HL-60/S4 (cell line): ENCODE measurements around the gene BCR.

ENCODE experiments used
- in situ Hi-C: fragments of 300-500 bp; cut with MboI; formaldehyde crosslinking; loops from 2 replicates; pipeline ENCODE4 v1.14.3; 2022; ENCODE audit warnings: low sequenced_read_pairs

The BCR gene

DNA sequence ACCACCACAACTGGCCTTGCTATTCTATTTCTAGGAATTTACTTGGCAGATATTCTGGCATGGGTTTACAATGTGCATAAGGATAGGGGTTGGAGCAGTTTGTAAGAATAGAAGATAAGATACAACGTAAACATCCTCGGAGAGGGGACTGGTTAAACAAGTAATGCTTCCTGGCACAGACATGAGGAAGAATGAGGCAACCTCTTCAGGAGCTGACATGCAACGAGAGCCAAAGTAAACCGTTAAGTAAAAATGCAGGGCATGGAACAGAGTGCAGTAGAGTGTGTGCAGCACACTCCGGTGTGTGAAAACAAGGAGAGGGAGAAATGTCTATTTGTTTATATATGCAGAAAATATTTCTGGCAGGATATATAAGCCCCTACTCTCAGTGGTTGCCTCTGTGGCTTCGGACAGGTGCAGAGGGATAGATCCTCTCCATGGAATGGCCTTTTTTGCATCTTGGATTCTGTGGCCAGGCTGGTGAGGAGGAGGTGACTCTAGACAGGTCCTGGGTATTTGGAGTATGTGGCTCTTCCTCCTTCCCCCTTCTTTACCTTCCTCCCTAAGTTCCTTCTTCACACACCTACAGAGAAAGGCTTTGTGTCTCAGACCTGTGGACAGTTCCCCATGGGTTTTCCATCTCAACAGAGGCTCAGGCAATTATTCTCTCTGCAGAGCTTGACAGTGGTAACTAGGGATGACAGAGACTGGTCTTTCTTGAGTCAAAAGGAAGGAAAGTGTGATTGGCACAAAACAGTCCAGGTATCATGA is 32.5 kb upstream of the BCR start:
- in situ Hi-C loops: loop anchor here (25.0 kb wide), 1 partner anchor 239 kb away; no protein-coding TSS in a partner anchor

DNA sequence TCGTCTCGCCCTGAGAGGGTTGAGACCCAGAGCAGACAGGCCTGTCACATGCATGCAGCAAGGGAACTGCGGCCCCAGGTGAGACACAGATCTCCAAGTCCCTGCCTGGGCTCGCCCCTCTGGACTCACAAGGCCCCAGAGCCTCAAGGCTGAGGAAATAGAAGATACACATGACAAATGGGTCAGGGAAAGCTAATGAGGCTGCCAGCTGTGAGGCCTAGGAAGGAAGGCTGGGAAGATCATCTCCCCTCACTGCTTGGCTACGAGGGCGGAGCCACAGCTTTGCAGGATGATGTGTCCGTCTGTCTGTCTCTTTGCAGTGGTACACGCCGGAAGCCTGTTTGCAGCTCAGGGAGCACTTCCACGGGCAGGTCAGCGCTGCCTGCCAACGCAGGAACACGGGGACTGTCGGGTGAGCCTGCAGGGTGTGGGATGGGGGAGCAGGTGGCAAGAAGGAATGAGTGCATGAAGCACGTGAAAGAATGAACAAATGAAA is 30.5 kb upstream of the BCR start:
- in situ Hi-C loops: loop anchor here (25.0 kb wide), 1 partner anchor 238 kb away; no protein-coding TSS in a partner anchor

DNA sequence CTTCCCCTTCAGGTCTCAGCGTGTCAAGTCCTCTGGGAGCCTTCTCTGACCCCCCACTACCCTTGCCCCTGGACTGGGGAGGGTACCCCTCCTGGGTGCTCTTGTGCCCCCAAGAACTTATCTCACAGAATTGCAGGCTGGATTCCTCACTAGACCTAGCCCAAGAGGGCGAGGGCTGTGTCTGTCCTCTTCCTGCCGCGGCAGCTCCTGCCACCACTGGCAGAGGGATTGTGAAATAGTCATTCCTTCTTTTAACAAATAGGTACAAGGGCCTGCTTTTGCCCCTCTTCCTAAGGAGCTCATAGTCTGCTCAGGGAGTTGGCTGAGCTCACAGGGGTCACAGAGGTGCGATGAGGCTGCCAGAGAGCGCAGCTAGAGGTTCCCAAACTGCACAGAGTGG is 29.5 kb upstream of the BCR start:
- in situ Hi-C loops: no loop called here

DNA sequence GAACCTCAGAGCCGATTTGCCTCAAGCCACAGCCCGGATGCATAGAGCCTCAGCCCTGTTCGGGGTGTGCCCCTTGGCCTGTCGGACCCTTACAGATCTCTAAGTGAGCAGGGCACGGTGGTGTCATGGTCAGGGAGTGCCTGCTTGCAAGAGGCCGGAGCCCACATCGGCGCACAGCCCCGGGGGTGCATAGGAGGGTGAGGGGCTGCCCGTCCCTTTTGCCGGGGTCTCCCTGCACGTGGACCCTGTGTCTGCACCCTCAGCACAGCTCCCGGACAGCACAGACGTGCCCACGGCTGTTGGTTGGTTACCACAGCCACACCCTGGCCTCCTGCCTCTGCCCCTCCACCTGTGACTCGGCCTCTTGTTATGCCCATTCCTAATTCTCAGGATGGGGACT is 28.5 kb upstream of the BCR start:
- in situ Hi-C loops: no loop called here

DNA sequence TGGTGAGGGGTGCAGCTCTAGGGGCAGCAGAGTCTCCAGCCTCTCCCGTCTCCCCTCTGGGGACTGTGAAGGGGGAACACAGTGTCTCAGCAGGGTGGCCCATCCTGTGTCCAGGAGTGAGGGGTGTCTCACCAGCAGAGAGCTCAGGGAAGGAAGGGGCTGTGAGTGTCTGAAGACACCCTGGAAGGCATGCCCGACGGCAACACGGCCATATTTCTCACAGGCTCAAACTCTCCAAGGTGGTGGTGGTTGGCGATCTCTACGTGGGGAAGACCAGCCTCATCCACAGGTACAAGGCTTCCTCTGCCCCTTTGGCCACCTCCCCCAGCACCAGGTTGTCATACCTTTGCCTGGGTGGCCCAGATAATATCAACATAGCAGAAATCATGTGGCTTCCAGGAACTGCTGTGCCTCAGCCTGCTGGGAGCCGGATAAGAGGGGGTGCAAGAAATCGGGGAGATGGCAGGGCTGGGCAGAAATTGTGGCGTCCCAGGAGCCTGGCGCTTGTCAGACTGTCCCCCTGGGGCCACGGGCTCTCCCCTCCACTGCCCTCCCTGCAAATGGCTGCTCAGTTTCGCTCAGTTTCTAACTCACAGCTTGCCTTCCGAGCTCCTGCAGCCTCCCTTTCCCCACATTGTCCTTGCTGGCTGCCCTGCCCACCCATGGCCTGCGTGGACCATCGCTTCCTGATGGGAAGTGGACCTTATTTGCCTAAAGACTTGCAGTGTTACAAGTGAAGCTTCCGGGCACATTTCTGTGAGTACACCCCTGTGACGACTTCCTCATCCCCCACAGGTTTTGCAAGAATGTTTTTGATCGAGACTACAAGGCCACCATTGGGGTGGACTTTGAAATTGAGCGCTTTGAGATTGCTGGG is 27.8 kb upstream of the BCR start:
- in situ Hi-C loops: no loop called here

DNA sequence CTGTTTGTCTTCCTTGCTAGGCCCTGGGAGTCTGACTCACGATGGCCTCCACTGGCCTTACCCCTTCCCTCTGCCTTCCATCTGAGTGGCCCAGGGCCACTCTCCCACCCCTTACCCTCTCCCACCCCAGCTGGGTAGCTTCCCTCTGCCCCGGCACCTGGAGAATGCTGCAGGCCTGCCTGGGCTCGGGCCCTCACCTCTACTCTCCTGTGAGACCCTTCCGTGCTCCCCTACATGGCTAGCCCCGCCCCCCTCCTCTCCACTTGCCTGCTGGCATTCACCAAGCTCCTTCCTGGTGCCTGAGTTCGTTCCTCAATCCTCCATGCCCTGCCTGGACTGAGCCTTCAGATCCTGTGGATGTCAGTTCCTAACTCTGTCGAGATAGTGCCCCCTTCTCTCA is 26.3 kb upstream of the BCR start:
- in situ Hi-C loops: no loop called here

DNA sequence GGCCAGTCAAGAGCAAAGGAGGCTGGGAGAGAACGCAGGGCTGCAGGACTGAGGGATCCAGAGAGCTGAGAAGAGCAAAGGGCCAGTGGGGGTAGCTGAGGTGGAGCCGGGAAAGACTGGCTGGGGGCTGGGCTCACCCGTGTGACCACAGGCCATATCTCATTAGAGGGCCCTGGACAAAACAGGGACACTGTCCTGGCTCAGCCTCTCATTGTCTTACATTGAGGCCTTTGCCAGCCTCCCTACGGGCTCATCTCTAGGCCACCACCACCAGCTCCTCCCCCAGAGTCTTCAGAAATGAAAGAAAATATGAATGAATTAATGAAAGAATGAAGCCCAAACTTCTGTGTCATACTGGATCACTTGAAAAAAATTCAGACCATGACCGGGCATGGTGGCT is 25.8 kb upstream of the BCR start:
- in situ Hi-C loops: no loop called here

DNA sequence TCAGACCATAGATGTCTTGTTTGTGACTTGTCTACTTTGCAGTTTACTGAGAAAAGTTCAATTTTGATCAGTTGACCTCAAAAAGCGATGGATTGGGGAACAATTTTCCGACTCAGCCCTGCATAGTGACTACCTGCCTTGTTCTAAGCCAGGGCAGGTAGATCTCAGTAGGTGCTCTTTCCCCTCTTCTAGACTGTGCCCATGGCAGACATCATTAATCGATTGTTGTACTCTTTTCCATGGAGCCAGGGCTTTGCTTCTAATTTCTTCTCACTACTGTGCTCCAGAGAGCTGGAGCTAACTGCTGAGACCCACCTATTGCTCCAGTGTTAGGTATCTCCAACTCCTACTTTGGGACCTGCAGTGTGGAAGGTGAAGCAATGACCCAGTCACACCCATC is 25.2 kb upstream of the BCR start:
- in situ Hi-C loops: no loop called here

DNA sequence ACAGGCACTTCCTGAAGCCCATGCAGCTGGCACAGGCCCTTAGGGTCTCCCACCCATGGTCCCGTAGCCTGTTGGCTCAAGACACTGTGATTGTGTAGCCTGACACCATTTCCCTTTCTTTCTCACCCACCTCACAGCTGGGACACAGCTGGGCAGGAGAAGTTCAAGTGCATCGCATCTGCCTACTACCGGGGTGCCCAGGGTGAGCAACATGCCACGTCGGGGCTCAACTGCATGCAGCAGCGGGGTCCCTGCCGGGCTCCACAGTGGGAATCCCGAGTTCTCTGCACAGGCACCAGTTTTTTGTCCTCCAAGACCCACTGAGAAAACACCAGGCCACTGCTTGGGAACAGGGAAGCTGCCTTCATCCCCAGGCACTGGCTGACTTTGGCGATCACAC is 24.5 kb upstream of the BCR start:
- in situ Hi-C loops: no loop called here

DNA sequence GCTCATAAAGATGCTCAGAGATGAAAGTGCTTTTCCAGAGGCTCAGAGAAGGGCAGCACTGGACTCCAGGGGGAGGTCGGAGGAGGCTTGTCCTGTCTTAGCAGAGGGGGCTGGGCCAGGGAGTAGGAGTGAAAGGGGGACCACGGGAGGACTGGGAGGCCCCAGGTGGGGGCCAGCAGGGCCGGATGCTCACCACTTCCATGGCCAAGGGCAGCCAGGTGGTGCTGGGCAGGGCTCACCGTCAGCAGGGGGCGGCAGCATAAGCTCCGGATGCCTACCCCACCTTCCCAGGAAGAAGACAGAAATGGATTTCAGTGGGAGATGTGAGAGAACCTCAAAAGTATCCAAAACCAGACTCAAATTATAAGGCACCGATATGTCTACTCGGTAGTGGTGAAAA is 24.0 kb upstream of the BCR start:
- in situ Hi-C loops: no loop called here

DNA sequence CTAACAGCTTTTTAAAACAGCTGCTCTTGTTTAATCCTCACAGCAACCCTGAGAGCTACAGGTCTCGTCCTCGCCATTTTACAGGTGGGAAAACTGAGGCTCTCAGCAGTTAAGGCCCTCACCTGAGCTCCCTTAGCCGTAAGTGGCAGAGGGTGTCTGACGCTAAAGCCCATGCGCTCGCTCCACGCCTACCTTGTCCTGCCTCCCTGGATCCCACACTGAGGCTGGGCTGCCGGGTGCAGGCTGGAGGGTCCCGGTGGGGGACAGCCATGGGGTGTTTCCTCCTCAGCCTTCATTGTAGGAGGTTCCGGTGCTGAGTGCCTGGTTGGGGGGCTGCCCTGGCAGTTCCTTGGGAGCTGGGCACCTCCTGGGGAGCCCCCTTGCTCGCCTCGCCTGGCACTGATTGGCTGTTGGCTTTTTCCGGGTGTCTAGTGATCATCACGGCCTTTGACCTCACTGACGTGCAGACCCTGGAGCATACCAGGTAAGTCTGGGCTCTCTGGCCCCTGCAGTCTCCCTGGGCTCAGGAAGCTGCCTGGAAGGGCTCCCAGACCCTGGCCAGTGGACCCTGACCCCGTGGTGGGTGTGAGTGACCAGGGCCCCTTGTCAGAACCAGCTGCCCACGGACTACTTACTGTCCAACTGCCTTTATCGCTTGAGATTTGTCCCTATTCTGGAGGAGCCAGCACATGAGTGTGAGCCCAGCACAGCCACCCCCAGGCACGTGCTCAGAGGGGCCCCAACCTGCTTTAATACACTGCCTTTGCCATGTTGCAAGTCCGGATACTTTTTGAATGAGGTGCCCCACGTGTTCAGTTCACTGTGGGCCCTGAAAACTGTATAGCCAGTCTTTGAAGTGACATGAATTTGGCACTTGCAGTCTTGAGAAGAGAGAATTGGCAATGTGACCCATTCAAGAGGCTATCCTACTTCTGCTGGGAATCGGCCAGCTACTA is 22.5 kb upstream of the BCR start:
- in situ Hi-C loops: no loop called here

DNA sequence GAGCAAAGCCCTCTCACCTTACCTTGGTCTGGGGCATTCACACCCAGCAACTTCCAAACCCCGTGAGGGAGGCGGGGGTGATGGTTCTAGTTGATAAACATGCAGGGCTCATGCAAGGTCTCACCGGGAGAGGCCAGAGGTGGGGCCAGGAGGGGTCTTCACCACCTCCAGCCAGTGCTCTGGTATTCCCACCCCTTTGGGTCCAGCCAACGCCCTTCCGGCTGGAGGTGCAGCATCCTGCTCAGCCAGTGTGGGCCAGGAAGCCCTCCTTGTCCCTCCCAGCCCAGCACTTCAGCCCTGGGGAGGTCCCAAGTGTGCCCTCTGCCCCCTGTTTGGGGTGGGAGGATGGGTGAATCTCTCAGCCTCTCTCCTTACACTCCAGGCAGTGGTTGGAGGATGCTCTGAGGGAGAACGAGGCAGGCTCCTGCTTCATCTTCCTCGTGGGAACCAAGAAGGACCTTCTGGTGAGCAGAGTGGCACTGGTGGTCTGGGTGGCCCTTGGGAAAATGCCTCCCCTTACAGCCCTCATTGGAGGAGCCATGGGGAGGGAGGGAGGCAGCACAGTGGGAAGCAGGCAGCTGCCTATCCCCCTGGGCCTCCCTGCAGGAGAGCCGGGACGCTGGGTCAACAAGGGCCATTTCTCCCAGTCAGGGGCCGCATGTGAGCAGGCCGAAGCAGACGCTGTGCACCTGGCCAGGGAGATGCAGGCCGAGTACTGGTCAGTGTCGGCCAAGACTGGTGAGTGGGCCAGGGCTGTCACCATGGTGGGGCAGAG is 21.6 kb upstream of the BCR start:
- in situ Hi-C loops: no loop called here

DNA sequence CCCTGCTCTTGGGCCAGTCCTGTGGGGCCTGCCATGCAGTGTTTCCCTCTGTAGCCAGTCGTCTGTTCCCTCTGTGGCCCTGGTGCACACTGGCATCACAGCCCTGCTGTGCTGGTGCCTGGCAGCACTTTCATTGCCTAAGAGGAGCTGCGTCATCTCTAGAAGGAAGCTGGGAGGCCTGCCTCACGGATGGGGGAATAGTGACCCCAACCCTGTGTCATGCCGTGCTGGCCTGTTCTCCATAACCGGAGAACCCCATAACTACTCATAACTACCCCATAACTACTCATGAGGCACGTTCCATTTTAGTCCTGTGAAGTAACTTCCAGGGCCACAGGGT is 21.0 kb upstream of the BCR start:
- in situ Hi-C loops: no loop called here

DNA sequence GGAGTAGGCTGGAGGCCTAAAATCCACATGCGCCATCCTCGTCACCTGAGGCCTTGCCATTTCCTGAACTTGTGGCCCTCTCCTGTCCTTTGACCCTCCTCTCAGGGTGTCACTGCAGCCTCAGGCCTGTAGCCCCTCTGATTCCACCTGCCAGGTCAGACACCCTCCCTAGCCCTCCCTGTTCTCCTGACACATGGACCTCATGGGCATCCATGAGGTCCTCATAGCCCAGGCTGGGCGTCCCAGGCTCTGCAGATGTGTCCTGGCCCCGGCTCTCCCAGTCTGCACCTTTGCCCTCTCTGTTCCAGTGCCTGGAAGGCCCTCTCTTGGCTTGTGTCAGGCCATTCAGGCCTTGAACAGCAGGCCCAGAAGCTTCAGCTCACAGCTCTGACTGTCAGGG is 19.3 kb upstream of the BCR start:
- in situ Hi-C loops: no loop called here

DNA sequence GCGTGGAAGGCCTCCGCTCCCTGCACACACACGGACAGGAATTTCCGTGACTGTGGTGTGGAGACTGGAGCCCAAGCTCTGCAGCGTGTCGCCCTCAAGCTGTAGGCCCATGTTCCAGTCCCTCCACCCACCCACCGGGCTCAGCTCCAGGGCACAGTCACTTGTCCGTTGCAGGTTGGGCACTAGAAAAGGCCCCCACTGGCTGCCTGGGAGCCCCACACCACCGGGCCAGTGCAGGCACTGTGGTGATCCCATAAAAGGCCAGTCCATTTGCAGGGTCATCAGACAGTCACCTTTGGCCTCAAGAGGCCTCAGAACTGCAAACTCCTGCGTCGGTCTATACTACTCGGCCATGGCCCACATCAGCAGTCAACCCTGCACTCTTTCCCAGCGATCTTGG is 18.7 kb upstream of the BCR start:
- in situ Hi-C loops: no loop called here

DNA sequence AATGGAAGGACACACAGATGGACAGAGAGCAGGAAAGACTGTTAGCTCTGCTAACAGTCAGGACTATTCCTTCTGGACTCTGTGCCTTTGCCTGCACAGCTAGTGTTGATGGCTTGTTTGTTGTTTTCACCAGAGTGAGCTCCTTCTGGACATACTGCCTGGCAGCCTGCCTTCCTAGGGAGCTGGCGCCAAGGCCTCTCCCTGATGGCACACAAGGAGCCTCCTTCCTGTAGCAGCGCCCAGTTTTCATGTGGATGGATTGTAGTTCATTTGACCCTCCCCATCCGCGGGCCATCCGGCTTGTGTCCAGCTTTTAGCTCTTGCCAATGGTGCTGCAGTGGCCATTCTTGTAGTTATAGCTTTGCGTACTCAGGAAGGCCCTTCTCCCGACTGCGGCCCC is 16.6 kb upstream of the BCR start:
- in situ Hi-C loops: no loop called here

DNA sequence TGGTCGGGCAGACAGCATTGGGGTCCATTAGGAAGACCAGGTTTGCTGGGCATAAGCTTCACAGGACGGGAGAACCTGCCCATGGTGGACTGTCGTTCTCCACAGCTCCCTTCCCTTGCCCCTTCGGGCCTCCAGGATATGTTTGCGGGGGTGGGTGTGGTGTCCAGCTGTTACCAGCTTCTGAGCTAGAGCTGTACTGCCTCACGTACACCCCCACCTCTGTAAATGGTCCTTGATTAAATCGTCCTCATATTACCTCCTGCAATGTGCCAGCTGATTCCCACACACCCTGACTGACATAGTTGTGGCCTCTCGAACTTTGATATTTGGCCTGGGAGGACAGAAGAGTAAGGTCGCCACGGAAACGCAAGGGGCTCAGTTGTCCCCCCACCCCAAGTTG is 16.2 kb upstream of the BCR start:
- in situ Hi-C loops: no loop called here

DNA sequence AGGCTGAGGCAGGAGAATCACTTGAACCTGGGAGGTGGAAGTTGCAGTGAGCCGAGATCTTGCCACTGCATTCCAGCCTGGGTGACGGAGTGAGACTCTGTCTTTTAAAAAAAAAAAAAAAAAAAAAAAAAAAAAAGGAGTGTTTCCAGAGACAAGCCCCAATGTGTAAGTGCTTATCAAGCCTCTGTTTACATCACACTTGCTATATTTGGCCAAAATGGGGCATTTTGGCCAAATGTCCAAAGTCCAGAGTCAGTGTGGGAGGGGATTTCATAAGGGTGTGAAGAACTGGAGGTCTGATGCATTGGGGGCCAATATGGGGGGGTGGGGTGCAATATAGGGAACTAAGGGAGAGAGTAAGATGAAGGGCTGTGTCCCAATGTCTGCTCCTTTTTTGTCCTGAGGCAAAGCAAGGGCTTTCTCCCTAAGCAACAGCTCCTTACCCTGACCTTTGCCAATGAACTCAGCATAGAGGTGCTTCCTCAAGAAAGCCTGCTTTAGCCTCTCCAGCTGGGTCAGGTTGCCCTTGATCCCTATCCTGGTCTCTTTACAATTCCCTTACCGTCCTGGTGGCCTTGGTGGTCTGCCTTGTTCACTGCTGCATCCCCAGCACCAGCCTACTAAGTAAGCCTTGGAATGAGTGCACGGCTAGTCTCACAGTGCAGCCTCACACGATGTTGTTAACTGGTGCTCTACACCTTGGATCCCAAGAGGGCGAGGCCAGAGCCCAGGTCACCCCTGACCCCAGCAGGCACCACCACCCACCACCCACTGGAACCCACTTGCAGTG is 14.1 kb upstream of the BCR start:
- in situ Hi-C loops: no loop called here

DNA sequence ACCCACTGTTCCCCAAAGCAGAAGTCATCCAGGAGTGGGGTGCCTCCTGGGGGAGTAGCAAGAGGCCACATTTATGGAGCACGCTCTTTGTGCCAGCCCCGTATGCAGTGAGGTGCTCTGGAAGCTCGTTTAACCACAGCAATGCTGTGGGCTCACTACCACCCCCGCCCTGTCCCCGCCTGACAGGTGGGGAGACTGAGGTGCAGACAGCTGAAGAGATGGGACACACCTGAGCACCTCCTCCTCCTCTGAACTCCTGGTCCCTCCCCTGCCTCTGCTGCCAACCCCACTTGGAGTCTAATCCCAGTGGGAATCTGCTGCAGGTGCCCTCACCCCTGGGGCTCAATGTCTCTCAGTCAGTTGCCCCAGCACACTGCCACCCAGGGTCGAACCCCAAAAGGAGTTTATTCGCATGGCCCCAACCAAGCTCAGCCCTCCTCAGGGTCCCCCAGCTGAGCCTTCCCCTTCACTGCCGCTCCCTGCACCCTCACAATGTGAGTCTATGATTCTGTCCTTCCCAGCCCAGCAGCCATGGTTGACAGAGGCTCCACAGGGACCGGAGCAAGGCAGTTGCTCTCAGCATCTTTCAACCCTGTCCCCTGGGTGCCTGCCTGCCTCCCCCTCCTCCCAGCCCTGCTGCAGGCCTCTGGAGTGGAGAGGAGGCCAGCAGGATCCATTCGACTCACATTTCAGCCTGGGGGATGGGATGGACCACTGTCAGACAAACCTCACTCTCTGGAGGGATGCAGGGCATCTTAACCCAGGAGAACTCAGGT is 13.3 kb upstream of the BCR start:
- in situ Hi-C loops: no loop called here
